H1 (cell line): ENCODE results near the gene AP5Z1. TPM values are rescaled to one million over a fixed set of nuclear protein-coding genes. Genes with fewer than 3 reads are reported as not detected.

Source experiments
- CTCF ChIA-PET: fragments of 300-600 bp; sonication (Branson Sonifier 250); formaldehyde crosslinking; loops from one replicate; lab custom pipeline; 2021; ENCODE audit not compliant: partially characterized antibody; lab: Charles Lee
- POLR2A ChIA-PET: fragments of 300-600 bp; sonication (Branson Sonifier 250); formaldehyde crosslinking; loops from one replicate; lab custom pipeline; 2021; ENCODE audit warnings: inconsistent platforms; ENCODE audit not compliant: partially characterized antibody; lab: Charles Lee
- DNase-seq, 2 experiments: peaks; one replicate each; pipeline versions ENCODE4 v3.0.0 to v3.0.0-alpha.2; 2010 to 2022; ENCODE audit warnings: low spot score in 2 of 2, low read depth in 1 of 2, mixed read lengths in 1 of 2
- FAIRE-seq: peaks from 2 replicates; lab custom pipeline; 2011; peaks lifted over from hg19 to GRCh38; lab: Jason Lieb, UNC
- H2AFZ ChIP-seq: 2 replicates; pipeline ENCODE4 v1.8.1; 2012; ENCODE audit warnings: low read length, inconsistent platforms
- H2AK5ac ChIP-seq: 2 replicates; pipeline ENCODE4 v1.6.1; 2013; ENCODE audit warnings: low read depth, low read length
- H2BK120ac ChIP-seq: replicated peaks from 2 replicates; pipeline ENCODE3; 2013; ENCODE audit warnings: low read depth, low read length, inconsistent platforms
- H2BK12ac ChIP-seq: 2 replicates; pipeline ENCODE4 v1.6.1; 2013; ENCODE audit warnings: low read depth, low read length
- H2BK15ac ChIP-seq: 2 replicates; pipeline ENCODE4 v1.6.1; 2013; ENCODE audit warnings: low read length
- H2BK20ac ChIP-seq: 2 replicates; pipeline ENCODE4 v1.6.1; 2013; ENCODE audit warnings: low read length
- H2BK5ac ChIP-seq: 2 replicates; pipeline ENCODE4 v1.6.1; 2013; ENCODE audit warnings: low read depth, low read length
- H3K14ac ChIP-seq: 2 replicates; pipeline ENCODE4 v1.6.1; 2013; ENCODE audit warnings: inconsistent platforms; ENCODE audit not compliant: insufficient read length
- H3K18ac ChIP-seq: 2 replicates; pipeline ENCODE4 v1.6.1; 2013; ENCODE audit warnings: low read length; ENCODE audit errors: extremely low read depth
- H3K23ac ChIP-seq: 2 replicates; pipeline ENCODE4 v1.6.1; 2013; ENCODE audit warnings: inconsistent platforms; ENCODE audit not compliant: insufficient read length
- H3K23me2 ChIP-seq: 2 replicates; pipeline ENCODE4 v1.6.1; 2013; ENCODE audit warnings: low read depth, low read length
- H3K27ac ChIP-seq: 2 replicates; pipeline ENCODE4 v1.6.1; 2011; ENCODE audit warnings: low read depth, low read length, inconsistent platforms
- H3K27me3 ChIP-seq, 4 experiments: replicated peaks in 1 of 4; 1 replicate in 1 of 4; 2 replicates in 3 of 4; pipeline versions ENCODE4 v1.6.1 to v1.8.1; 2011 to 2013; ENCODE audit warnings: low read length in 3 of 4, mild to moderate bottlenecking in 3 of 4, inconsistent platforms in 2 of 4, mixed read lengths in 2 of 4, moderate library complexity in 1 of 4; ENCODE audit not compliant: control insufficient read depth in 3 of 4, insufficient read depth in 3 of 4; ENCODE audit errors: extremely low read depth in 1 of 4
- H3K36me3 ChIP-seq, 4 experiments: 2 replicates each; pipeline versions ENCODE4 v1.6.1 to v1.8.1; 2011 to 2013; ENCODE audit warnings: mild to moderate bottlenecking in 4 of 4, low read length in 3 of 4, moderate library complexity in 2 of 4, control low read depth in 1 of 4, inconsistent platforms in 1 of 4; ENCODE audit not compliant: insufficient read depth in 4 of 4, control insufficient read depth in 2 of 4
- H3K4ac ChIP-seq: replicated peaks from 2 replicates; pipeline ENCODE3; 2013; ENCODE audit warnings: low read length, low read depth, mixed read lengths, inconsistent platforms; ENCODE audit not compliant: insufficient read length
- H3K4me1 ChIP-seq, 4 experiments: replicated peaks in 1 of 4; 1 replicate in 1 of 4; 2 replicates in 3 of 4; pipeline versions ENCODE4 v1.6.1 to v1.8.1; 2011 to 2013; ENCODE audit warnings: low read length in 3 of 4, inconsistent platforms in 2 of 4, mixed read lengths in 1 of 4; ENCODE audit not compliant: insufficient read depth in 4 of 4, control insufficient read depth in 3 of 4
- H3K4me2 ChIP-seq, 2 experiments: 2 replicates each; pipeline versions ENCODE4 v1.6.1 to v1.8.1; 2011 to 2013; ENCODE audit warnings: low read depth in 2 of 2, low read length in 2 of 2, control low read depth in 1 of 2, inconsistent platforms in 1 of 2, mild to moderate bottlenecking in 1 of 2; ENCODE audit not compliant: insufficient read depth in 1 of 2
- H3K4me3 ChIP-seq, 4 experiments: fragments of 200-600, 300-600 bp in 1 of 4; sonication (generic), shearing (Covaris generic), sonication (Bioruptor Twin) in 1 of 4; 2 replicates each; pipeline versions ENCODE4 v1.5.1 to v1.8.1; 2011 to 2016; ENCODE audit warnings: low read length in 4 of 4, low read depth in 3 of 4, control low read depth in 2 of 4, inconsistent platforms in 2 of 4, mild to moderate bottlenecking in 2 of 4, mixed read lengths in 1 of 4, moderate library complexity in 1 of 4; ENCODE audit not compliant: insufficient read depth in 2 of 4; ENCODE audit errors: extremely low read depth in 1 of 4
- H3K56ac ChIP-seq: replicated peaks from 2 replicates; pipeline ENCODE3; 2013; ENCODE audit warnings: low read depth, mild to moderate bottlenecking, mixed read lengths, low read length, inconsistent platforms; ENCODE audit not compliant: insufficient read length
- H3K79me1 ChIP-seq: 2 replicates; pipeline ENCODE4 v1.6.1; 2013; ENCODE audit warnings: low read depth, low read length, control low read depth
- H3K79me2 ChIP-seq, 2 experiments: 2 replicates each; pipeline versions ENCODE4 v1.6.1 to v1.8.1; 2012 to 2013; ENCODE audit warnings: low read length in 2 of 2, mild to moderate bottlenecking in 2 of 2, inconsistent platforms in 1 of 2; ENCODE audit not compliant: insufficient read depth in 2 of 2, control insufficient read depth in 1 of 2
- H3K9ac ChIP-seq, 4 experiments: replicated peaks in 1 of 4; 1 replicate in 1 of 4; 2 replicates in 3 of 4; pipeline versions ENCODE4 v1.6.1 to v1.8.1; 2011 to 2013; ENCODE audit warnings: low read depth in 3 of 4, low read length in 3 of 4, control low read depth in 2 of 4, mild to moderate bottlenecking in 2 of 4, moderate library complexity in 2 of 4, inconsistent platforms in 1 of 4; ENCODE audit errors: extremely low read depth in 1 of 4
- H3K9me3 ChIP-seq, 2 experiments: 2 replicates each; pipeline versions ENCODE4 v1.6.1 to v1.8.1; 2012 to 2013; ENCODE audit warnings: mild to moderate bottlenecking in 2 of 2, moderate library complexity in 2 of 2, control low read depth in 1 of 2, inconsistent platforms in 1 of 2, low read depth in 1 of 2, low read length in 1 of 2, mixed read lengths in 1 of 2; ENCODE audit not compliant: insufficient read depth in 2 of 2
- H4K20me1 ChIP-seq, 2 experiments: replicated peaks in 1 of 2; 2 replicates each; pipeline versions ENCODE3 to v1.8.1; 2011 to 2013; ENCODE audit warnings: inconsistent platforms in 2 of 2, low read length in 2 of 2, mild to moderate bottlenecking in 1 of 2; ENCODE audit not compliant: insufficient read depth in 2 of 2, control insufficient read depth in 1 of 2
- H4K5ac ChIP-seq: 2 replicates; pipeline ENCODE4 v1.6.1; 2013; ENCODE audit warnings: low read length, low read depth, mixed read lengths, inconsistent platforms; ENCODE audit not compliant: insufficient read length
- H4K8ac ChIP-seq: 2 replicates; pipeline ENCODE4 v1.8.0; 2013; ENCODE audit warnings: mild to moderate bottlenecking, moderate library complexity, low read length, inconsistent platforms; ENCODE audit not compliant: insufficient read depth; ENCODE audit errors: extremely low read depth
- H4K91ac ChIP-seq: replicated peaks from 2 replicates; pipeline ENCODE3; 2013; ENCODE audit warnings: low read length, mixed read lengths, inconsistent platforms; ENCODE audit not compliant: insufficient read length
- KDM4A ChIP-seq: IDR thresholded peaks from one replicate; pipeline ENCODE4 v1.7.1; 2012; ENCODE audit warnings: low read depth, mild to moderate bottlenecking, moderate library complexity, low read length, inconsistent platforms; ENCODE audit not compliant: severe bottlenecking
- WGBS, 2 experiments: shearing (Covaris generic) in 1 of 2; methylation state at CpG; one replicate each; pipeline versions ENCODE4 v1.1.6 to v1.1.7; 2013 to 2015; ENCODE audit warnings: low lambda C conversion rate in 2 of 2, mixed read lengths in 2 of 2, inconsistent platforms in 1 of 2, low coverage in 1 of 2, missing lambda C conversion rate in 1 of 2; ENCODE audit not compliant: insufficient replicate concordance in 2 of 2, insufficient coverage in 1 of 2, insufficient read length in 1 of 2; ENCODE audit errors: extremely low coverage in 1 of 2, missing lambda C conversion rate in 1 of 2; 5-methylcytosine and 5-hydroxymethylcytosine counted together
- polyA plus RNA-seq, 7 experiments: library from polyadenylated mRNA; depleted of rRNA in 3 of 7; stranded (reverse) in 5 of 7; unstranded in 2 of 7; fragments of >200 nt in 5 of 7; fragments of 200-250 nt in 2 of 7; gene quantifications; 1 replicate in 5 of 7; 2 replicates in 1 of 7; 4 replicates in 1 of 7; pipeline versions ENCODE4 v1.2.1 to v1.2.3, GENCODE V29; 2011 to 2013; ENCODE audit warnings: missing spikeins in 2 of 7, mixed read lengths in 2 of 7
- total RNA-seq: library from RNA; stranded (reverse); fragmentation: NEBNext Ultra II Directional; extraction: Animal tissue kit (Norgen Biotek cat#: 25700); gene quantifications from 2 replicates; pipeline ENCODE4 v1.2.1, GENCODE V29; 2021

The AP5Z1 gene
- total and polyA plus RNA-seq, 2 of the 8 experiments (the other 6 are each of a cell fraction or from before 2014, with no cell fraction given): 24.0 to 24.7 TPM

- POLR2A ChIA-PET: interaction anchor here (0.6 kb wide), 1 partner anchor 73 kb away, joined by 3 read pairs; no protein-coding TSS in a partner anchor
- Histone ChIP-seq H3K27me3 (no peaks in the 10 kb centered on the region), H3K56ac (peak overlapping the region; percentile 30), H3K27ac (no peak overlapping the region), H2BK20ac (no peak overlapping the region), H3K4me1 (no peaks in the 10 kb centered on the region), H3K18ac (no peak overlapping the region), H2BK12ac (no peak overlapping the region), H3K79me1 (no peaks in the 10 kb centered on the region), H2BK120ac (no peak overlapping the region), H3K4ac (no peak overlapping the region), H3K9me3 (no peaks in the 10 kb centered on the region), H2BK15ac (no peak overlapping the region), H2AFZ (no peak overlapping the region), H3K23me2 (no peaks in the 10 kb centered on the region), H3K4me3 (no peak overlapping the region), H2AK5ac (no peak overlapping the region), H3K23ac (no peak overlapping the region), H3K14ac (no peak overlapping the region), H3K36me3 (peaks cover 0 to 5% (median 0%) of the 10 kb centered on the region in 4 experiments; a peak in 2 of 8 replicates), H4K8ac (no peak overlapping the region), H4K5ac (no peak overlapping the region), H2BK5ac (no peak overlapping the region), H4K20me1 (peaks cover 0 to 3% of the 10 kb centered on the region in 2 experiments), H3K4me2 (no peak overlapping the region), H4K91ac (no peak overlapping the region), H3K79me2 (no peaks in the 10 kb centered on the region), H3K9ac (no peak overlapping the region)
- CTCF ChIA-PET: interaction anchor here (0.7 to 1.1 kb wide), 2 partner anchors 14 to 339 kb away, joined by 3 to 5 read pairs; partner anchors contain the start of gene AP5Z1
- WGBS, 2 experiments: 97% methylated on average over 26 of the region's 26 CpGs; no CpG with 5 or more reads in 1 of the 2 experiments
- TF ChIP-seq KDM4A: no peak
- FAIRE-seq (no peak), DNase-seq (no peak)
Measured at GRCh38 chr7:4760952-4761351, 14.5 kb upstream of the AP5Z1 start.
